Measurements from ENCODE around the gene TM2D1.
"Not testable (repeated sequence)": the region's sequence is repeated elsewhere in the genome, so short reads cannot be mapped to it uniquely, and the experiment has no call there.

DNA sequence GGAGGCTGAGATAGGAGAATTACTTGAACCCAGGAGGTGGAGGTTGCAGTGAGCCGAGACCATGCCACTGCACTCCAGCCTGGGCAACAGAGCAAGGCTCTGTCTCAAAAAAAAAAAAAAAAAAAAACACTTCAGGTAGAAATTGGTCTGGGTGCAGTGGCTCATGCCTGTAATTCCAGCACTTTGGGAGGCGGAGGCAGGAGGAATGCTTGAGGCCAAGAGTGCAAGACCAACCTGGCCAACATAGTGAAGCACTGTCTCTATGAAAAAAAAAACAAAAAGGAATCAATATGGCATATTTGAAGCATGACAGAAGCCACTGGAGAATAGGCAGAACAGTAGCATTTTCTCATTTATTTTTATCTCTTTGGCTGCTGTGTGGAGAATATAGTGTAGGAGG is 48.1 kb downstream of the TM2D1 start:
- TF ChIP-seq, protein P1, sequence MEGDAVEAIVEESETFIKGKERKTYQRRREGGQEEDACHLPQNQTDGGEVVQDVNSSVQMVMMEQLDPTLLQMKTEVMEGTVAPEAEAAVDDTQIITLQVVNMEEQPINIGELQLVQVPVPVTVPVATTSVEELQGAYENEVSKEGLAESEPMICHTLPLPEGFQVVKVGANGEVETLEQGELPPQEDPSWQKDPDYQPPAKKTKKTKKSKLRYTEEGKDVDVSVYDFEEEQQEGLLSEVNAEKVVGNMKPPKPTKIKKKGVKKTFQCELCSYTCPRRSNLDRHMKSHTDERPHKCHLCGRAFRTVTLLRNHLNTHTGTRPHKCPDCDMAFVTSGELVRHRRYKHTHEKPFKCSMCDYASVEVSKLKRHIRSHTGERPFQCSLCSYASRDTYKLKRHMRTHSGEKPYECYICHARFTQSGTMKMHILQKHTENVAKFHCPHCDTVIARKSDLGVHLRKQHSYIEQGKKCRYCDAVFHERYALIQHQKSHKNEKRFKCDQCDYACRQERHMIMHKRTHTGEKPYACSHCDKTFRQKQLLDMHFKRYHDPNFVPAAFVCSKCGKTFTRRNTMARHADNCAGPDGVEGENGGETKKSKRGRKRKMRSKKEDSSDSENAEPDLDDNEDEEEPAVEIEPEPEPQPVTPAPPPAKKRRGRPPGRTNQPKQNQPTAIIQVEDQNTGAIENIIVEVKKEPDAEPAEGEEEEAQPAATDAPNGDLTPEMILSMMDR (conservative IDR thresholded peaks at IDR 0.05) = not testable (repeated sequence)
- not testable (repeated sequence) for TF ChIP-seq ZFX (IDR thresholded peaks at IDR 0.05)
